ENCODE results near the gene WDR5. TPM values are rescaled to one million over a fixed set of nuclear protein-coding genes. Genes with fewer than 3 reads are reported as not detected.

The WDR5 gene
- total RNA-seq, 1 donor from 2014 or later: 47.9 TPM

DNA sequence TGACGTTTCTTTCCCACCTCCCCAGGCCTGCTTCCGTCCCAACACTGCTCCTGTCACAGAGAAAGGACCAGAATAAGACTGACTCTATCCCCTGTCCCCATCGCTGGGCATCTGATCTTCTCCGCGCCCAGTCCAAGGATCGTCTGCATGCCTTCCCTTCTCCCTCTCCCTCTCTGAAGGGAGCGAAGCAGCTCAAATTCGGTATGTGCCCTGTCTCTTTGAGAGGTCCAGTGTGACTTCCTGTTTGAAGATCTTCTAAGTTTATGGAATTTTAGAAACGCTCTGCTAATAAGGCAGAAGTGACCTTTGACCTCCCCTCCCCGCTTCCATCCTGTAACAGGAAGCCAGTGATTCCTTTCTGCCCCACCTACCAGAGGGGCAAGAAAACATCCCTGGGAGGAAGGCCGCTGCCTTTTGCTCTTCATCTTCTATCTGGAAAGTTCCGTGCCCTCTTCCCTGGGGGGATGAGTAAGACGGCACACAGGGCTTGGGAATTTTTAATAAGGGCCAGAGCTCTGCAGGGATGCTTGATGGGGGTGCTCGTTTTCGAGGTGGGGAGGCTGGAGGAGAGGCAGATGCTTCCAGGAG lies 69.2 kb downstream of the WDR5 start:
- intact Hi-C loops (cut with micrococcal nuclease): no loop called here

DNA sequence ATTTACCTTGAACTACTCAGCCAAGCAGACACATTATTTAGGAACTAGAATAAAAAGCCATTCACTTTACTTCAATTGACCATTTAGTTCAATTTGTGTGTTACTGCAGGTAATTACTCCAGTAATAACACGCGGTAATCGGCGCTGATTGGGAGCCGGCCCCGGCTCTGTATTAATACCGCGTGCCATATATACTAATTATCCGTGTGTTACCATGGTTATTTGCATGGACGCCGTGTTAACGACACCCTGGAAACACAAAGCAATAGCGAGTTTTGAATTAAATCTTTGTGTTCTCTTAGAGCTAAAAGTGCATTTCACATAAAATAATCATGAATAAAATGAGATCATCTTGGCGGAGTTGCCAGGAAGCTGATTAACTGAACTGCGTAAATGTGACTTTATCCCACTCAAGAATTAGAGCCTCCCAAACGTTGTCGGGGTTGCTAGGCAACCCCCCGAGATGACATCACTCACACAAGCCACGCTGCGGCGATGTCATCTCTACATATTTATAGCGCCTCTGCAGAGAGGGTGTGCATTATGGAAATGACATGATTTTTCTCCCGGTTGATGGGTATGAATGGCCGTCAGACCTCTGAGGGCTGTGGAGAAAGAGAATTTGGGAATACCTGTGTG lies 69.9 kb downstream of the WDR5 start:
- intact Hi-C loops (cut with micrococcal nuclease): no loop called here

DNA sequence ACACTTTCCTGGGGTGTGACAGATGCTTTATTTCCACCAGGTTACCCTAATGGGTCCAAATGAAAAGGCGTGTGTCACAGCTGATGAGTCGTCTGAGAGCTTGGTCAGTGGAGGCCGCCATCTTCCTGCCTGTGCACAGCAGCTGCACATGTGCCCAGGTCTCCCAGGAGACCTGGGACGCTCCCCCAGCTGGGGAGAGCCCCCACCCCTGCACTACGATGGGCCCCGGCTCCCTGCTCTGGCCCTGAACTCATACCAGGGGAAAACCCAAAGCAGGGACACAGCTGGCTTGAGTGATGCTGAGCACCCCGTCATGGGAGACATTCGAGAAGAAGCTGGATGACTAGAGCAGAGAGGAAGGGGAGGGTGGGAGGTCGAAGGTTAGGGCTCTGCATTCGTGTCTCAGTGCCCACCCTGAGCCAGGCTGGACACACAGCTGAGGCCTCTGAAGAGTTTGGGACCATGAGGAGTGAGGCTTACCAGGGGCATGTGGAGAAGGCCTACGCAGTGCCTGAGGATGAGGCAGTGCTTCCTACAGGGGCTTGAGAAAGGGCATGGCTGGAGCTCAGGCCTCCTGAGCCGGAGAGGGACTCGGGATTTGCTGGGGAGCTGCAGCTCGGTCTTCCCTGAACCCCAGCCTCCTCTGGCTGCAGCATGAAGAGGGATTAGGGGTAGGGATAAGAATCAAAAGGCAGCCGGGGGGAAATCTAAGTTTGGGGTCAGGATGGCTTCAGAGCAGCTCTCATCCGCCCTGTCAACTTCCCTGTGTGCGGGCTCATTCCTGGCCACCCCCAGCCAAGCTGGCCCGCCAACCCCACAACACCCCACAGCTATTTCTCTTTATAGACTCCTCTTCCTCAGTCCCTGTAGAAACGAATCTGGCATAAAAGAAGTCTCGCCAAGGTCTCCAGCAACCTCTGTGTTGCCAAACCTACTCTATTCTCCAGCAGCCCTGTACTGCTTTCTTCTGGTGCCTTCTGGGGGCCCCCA lies 70.7 kb downstream of the WDR5 start:
- intact Hi-C loops (cut with micrococcal nuclease): no loop called here

DNA sequence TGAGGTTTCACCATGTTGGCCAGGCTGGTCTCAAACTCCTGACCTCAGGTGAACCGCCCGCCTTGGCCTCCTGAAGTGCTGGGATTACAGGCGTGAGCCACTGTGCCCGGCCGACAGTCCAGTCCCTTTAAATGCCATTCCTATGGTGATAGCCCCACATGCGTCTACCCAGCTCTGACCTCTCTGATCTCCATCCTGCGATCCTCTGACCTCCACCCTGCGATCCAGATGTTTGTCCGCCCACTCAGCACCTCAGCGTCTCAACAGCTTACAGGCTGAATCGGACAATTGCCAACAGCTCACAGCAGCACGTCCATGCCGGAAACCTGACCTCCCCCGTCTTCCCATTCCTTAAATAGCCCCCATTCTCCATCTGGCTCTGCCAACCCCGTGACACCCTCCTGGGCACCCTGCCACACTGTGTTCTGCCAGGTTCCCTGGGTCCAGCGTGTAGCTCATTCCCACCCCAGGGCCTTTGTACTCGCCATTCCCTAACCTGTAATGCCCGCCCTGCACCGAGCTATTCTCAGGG lies 72.5 kb downstream of the WDR5 start:
- intact Hi-C loops (cut with micrococcal nuclease): no loop called here

DNA sequence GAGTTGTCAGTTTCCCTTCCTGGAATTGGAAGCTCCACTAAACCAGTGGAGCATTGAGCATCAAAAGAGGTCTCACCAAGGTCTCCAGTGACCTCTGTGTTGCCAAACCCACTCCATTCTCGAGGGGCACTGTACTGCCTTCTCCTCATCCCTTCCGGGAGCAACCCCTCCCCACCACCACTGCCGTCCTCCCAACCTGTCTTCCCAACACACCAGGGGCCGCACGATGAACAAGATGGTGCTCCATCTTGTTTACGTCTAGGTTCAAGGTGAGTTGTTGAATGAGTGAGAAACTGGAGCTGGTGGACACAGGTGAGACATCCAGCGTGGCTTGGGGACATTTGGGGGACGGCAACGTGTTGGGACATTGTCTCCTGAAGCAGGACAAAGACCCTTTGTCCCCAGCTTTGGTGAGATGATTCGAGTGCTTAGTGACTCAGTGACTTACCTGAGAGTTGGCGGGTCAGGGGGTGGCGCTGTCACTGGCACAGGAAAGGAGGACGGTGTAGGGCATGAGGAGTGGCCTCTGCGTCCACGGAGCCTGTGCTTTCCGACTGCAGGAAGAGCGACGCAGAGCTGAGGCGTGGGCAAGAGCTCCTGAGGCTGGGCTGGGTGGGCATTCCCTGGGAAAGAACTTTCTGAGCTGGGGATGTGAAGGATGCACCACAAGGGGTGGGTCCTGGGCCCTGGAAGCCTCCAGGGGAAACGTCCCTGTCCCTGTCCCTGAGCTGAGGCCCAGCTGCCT lies 73.3 kb downstream of the WDR5 start:
- intact Hi-C loops (cut with micrococcal nuclease): no loop called here

Other genes starting within 250 kb of the WDR5 start
- 7.0 and 7.3 TPM in 2 replicates for gene VAV2, start 143.8 kb upstream of the WDR5 start, total RNA-seq
- 11.3 and 12.2 TPM in 2 replicates for gene BRD3OS, start 110.6 kb upstream of the WDR5 start, total RNA-seq
- 29.8 and 37.9 TPM in 2 replicates for gene BRD3, start 68.1 kb upstream of the WDR5 start, total RNA-seq
- 40.9 and 74.8 TPM in 2 replicates for gene RNU6ATAC, start 28.5 kb downstream of the WDR5 start, total RNA-seq
- gene RXRA, start 190.4 kb downstream of the WDR5 start, total RNA-seq: 6.6 and 7.8 TPM in 2 replicates